GM18507 (cell line): Measurements from ENCODE around the gene WWC2.
"Not testable (repeated sequence)": the region's sequence is repeated elsewhere in the genome, so short reads cannot be mapped to it uniquely, and the experiment has no call there.

Source experiments
- DNase-seq: peaks from one replicate; pipeline ENCODE4 v3.0.0; 2011; ENCODE audit warnings: low read depth; ENCODE audit not compliant: insufficient read length; ENCODE audit errors: extremely low spot score
- FAIRE-seq: peaks from 2 replicates; lab custom pipeline; 2011; peaks lifted over from hg19 to GRCh38; lab: Jason Lieb, UNC

WWC2 gene

GRCh38 chr4:183314336-183314735 is 215.3 kb downstream of the WWC2 start:
- FAIRE-seq: no peak
- no peak for DNase-seq

DNA sequence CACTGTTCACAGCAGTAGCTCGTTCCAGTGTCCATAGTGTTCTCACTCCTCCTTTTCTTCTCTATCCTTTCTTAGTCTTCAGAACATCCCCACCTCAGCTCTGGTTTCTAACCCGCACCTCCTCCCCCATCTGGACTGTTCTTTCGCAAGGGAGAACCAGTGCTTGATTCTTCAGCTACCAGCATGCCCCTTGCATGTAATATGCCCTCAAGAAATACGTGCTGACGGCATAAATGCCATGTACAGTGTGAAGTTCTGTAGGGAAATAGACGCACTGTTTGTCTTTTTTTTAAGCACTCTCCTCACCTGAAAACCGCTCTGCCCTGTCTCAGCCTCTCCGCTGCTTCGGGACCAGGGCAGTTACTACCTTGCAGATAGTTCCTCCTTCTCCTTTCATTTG is 215.7 kb downstream of the WWC2 start:
- DNase-seq (no peak), FAIRE-seq (no peak)

DNA sequence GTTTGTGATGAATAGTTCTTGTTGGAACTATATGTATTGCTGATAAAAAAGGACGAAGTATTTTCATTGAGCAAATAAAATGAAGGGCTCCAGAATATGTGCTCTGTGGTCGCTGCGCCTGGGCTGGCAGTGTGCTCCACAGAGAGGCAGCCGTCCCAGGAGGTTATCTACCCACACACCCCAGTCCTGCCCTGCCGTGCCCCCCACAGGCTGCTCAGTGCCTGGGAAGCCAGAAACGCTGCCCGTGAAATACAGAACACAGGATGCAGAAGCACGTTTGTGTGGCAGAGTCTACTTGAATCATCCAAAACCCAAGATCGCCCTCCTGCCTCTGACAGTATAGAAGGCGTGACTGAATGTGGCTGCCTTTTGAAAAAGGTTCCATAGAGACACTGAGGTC is 219.6 kb downstream of the WWC2 start:
- FAIRE-seq (no peak), DNase-seq (no peak)

- peak; percentile 12 for FAIRE-seq
- no peak for DNase-seq
These were observed 221.4 kb downstream of the WWC2 start, which contains the start of gene CLDN22 for GRCh38 chr4:183320211-183321059. CLDN22 (minus strand) TSS chr4:183320276; CDS start chr4:183320218, 58 bp downstream.

- FAIRE-seq: peak; percentile 46
- DNase-seq: no peak
These were observed 222.0 kb downstream of the WWC2 start for GRCh38 chr4:183321079-183321478.

GRCh38 chr4:183321516-183321915 is 222.5 kb downstream of the WWC2 start:
- no peak for FAIRE-seq
- DNase-seq: no peak

GRCh38 chr4:183322326-183322725 is 223.3 kb downstream of the WWC2 start, which contains the start of gene CLDN24:
CLDN24 (minus strand) TSS chr4:183322426; CDS start chr4:183322426, 0 bp downstream.
- DNase-seq (no peak), FAIRE-seq (no peak)

DNA sequence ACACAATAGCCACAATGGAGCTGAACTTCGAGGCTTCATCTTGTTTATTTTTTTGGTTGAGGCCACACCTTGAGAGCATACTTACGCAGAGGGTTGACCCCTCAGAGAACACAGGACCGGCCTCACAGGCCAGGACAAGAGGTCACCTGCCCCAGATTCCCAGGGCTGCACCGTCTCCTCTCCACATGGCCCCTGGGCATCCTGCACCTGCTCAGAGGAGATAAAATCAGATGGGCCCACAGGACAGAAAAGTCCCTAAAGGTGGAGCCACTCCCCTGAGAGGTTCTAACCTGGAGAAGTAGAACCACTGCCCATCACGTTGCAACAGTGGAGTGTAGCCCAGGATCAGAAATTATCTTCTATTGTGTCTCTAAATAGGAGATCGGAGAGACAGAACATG is 224.2 kb downstream of the WWC2 start:
- DNase-seq (no peak), FAIRE-seq (no peak)

- not testable (repeated sequence) for FAIRE-seq, DNase-seq
These were observed 225.0 kb downstream of the WWC2 start for GRCh38 chr4:183324056-183324455.

DNA sequence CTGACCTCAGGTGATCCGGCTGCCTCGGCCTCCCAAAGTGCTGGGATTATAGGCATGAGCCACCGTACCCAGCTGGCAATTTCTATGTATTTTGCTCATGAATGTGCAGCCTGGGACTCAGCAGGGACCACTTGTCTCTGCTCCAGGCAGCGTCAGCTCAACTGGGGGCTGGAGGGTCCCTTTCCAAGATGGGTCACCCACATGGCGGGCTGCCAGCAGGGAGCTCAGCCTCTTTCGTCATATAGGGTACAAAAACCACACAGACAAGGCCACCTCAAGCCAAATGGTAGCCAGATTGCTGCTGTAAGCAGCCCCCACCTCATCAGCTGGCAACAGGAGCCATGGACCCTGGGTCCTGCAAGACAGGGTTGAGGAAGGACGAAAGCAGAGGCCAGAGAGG is 225.6 kb downstream of the WWC2 start:
- no peak for FAIRE-seq
- DNase-seq: no peak

DNA sequence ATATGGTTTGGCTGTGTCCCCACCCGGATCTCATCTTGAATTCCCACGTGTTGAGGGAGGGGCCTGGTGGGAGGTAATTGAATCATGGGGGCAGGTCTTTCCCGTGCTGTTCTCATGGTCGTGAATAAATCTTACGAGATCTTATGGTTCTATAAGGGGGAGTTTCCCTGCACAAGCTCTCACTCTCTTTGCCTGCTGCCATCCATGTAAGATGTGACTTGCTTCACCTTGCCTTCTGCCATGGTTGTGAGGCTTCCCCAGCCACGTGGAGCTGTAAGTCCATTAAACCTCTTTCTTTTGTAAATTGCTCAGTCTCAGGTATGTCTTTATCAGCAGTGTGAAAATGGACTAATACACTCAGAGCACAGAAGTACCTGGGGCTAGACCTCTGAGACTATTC is 227.3 kb downstream of the WWC2 start:
- DNase-seq, FAIRE-seq: not testable (repeated sequence)

- no peak for DNase-seq
- FAIRE-seq: no peak
These were observed 227.8 kb downstream of the WWC2 start for GRCh38 chr4:183326853-183327252.

- no peak for FAIRE-seq
- no peak for DNase-seq
These were observed 228.8 kb downstream of the WWC2 start for GRCh38 chr4:183327827-183328226.

DNA sequence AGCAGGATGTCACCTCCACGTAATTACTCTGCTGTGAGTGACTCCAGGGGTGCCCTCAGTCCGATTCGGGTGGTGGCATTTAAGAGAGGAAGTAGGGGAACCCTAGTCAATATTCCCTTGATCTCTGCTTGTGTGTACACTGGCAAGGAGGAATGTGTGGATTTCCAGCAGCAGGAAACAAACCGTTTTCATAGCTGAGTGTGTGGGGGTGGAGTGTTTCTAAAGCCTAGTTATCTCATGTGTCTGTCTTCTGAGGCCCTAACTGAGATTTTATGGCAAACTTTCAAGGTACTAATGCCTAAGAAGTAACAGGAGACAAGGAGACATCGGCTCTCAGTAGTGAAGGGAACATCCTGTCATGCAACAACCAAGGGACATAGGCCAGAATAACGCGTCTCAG is 229.8 kb downstream of the WWC2 start:
- no peak for DNase-seq
- no peak for FAIRE-seq

GRCh38 chr4:183329244-183329643 is 230.2 kb downstream of the WWC2 start:
- FAIRE-seq (no peak), DNase-seq (no peak)

GRCh38 chr4:183329954-183330742 is 231.1 kb downstream of the WWC2 start:
- FAIRE-seq (no peak), DNase-seq (no peak)

DNA sequence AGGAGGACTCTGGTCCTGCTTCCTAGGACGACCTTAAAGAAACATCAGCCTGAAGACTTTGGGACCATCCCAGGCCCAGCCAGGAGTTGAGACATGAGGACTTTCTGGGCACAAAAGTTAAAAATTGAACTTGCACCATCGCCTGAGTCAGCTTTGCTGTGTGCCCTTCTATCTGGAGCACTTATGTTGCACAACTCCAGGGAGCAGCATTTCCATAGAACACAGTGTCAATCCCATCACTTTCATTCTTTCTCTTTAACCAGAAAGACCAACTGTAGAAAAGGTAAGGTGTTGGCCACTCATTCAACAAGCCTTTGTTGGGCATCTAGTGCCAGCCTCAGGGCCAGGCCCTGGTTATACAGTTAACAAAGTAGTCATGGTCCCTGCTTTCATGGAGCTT is 231.8 kb downstream of the WWC2 start:
- no peak for FAIRE-seq

DNA sequence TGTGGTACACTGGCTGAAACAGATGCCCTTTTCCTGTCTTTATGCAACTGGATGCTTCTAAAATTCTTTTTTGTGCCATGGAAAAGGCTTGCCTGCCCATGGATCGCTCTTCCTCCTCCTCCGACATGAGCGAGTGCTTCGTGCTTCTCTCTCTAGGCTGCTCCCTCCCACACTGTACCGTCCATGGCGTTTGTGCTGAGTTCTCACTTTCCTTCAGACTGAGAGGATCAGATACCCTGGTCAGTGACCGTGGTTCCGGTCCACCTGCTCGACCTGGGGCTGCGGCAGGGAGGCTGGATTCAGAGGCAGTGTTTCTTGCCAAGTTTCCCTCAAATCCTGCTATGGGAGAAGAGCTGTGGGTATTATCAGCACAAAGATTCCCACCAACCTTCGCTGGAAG is 233.4 kb downstream of the WWC2 start:
- DNase-seq (no peak), FAIRE-seq (no peak)

More for the DNA sequence above, 231.8 kb downstream of the WWC2 start:
- DNase-seq: no peak

DNA sequence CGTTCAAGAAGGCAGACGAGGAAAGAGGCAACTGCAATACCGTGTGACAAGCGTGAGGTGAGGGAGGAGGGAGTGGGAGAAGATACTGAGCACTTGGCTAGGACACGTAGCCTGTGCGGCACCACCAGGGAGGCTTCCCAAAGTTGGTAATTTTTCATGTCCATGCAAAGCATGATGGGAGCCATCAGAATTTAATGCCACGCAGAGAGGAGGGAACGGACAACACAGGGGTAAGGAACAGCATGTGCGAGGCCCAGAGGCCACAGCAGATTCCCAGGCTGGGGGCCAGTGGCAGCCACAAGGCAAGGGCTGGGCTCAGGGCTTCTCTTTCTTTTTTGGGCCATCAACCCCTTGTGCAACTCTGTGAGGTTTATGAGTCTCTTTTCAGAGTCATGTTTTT is 234.1 kb downstream of the WWC2 start:
- no peak for DNase-seq
- FAIRE-seq: no peak

GRCh38 chr4:183333983-183334382 is 234.9 kb downstream of the WWC2 start:
- no peak for FAIRE-seq
- no peak for DNase-seq
